ENCODE measurements around the gene CHAF1A.

GRCh38 chr19:4442819-4443146, 40.3 kb downstream of the CHAF1A start:
- TF ChIP-seq CTCF (IDR thresholded peaks at IDR 0.05) (no peak), POLR2AphosphoS5 (IDR thresholded peaks at IDR 0.05) (no peak), EP300 (IDR thresholded peaks at IDR 0.05; ENCODE audit: low read depth) (no peak)
